Measurements from ENCODE around the gene LRRC27.

The LRRC27 gene

GRCh38 chr10:132414402-132415016 is 82.5 kb downstream of the LRRC27 start:
- no peak for DNase-seq (ENCODE audit: low read depth in 2 of 2)

- no peak for DNase-seq (ENCODE audit: low read depth in 2 of 2)
Observed at GRCh38 chr10:132415255-132415654, 83.3 kb downstream of the LRRC27 start.

GRCh38 chr10:132415956-132416355 is 84.0 kb downstream of the LRRC27 start:
- DNase-seq (ENCODE audit: low read depth in 2 of 2), result no peak

- no peak for DNase-seq (ENCODE audit: low read depth in 2 of 2)
Observed at GRCh38 chr10:132416566-132417256, 84.7 kb downstream of the LRRC27 start.

- no peak for DNase-seq (ENCODE audit: low read depth in 2 of 2)
Observed at GRCh38 chr10:132417257-132417910, 85.4 kb downstream of the LRRC27 start.

- DNase-seq (ENCODE audit: low read depth in 2 of 2), result no peak
Observed at GRCh38 chr10:132417957-132418441, 86.0 kb downstream of the LRRC27 start.

- DNase-seq (ENCODE audit: low read depth in 2 of 2), result no peak
Observed at GRCh38 chr10:132418527-132419416, 86.8 kb downstream of the LRRC27 start.

- no peak for DNase-seq (ENCODE audit: low read depth in 2 of 2)
Observed at GRCh38 chr10:132419538-132420468, 87.8 kb downstream of the LRRC27 start.

- no peak for DNase-seq (ENCODE audit: low read depth in 2 of 2)
Observed at GRCh38 chr10:132420469-132420980, 88.5 kb downstream of the LRRC27 start.

- no peak for DNase-seq (ENCODE audit: low read depth in 2 of 2)
Observed at GRCh38 chr10:132420981-132421846, 89.2 kb downstream of the LRRC27 start.

- no peak for DNase-seq (ENCODE audit: low read depth in 2 of 2)
Observed at GRCh38 chr10:132421847-132422751, 90.1 kb downstream of the LRRC27 start.

- no peak for DNase-seq (ENCODE audit: low read depth in 2 of 2)
Observed at GRCh38 chr10:132422903-132423825, 91.2 kb downstream of the LRRC27 start.

GRCh38 chr10:132423966-132424861 is 92.2 kb downstream of the LRRC27 start:
- no peak for DNase-seq (ENCODE audit: low read depth in 2 of 2)

GRCh38 chr10:132425029-132425756 is 93.2 kb downstream of the LRRC27 start:
- no peak for DNase-seq (ENCODE audit: low read depth in 2 of 2)

GRCh38 chr10:132425757-132426155 is 93.8 kb downstream of the LRRC27 start:
- no peak for DNase-seq (ENCODE audit: low read depth in 2 of 2)

All from stimulated activated CD8-positive, alpha-beta memory T cell treated with anti-CD3 and anti-CD28 coated beads, Interleukin-15, amount 100 ng/mL, for 48 hours (primary cell).